Activated T-helper 2 cell treated with anti-CD3 and anti-CD28 coated beads, Interferon-gamma antibody, Interleukin-2, Interleukin-4, amounts not matched to agents 10 μg/mL and 5 μg/mL and 100 μg/mL, durations not matched to agents 14 hours and 24 hours and 36 hours (primary cell): Measurements from ENCODE around the gene TBCA. TPM values are rescaled to one million over a fixed set of nuclear protein-coding genes. Genes with fewer than 3 reads are reported as not detected.

ENCODE experiments used
- DNase-seq: peaks from one replicate; pipeline ENCODE4 v3.0.0; 2021; ENCODE audit warnings: low spot score
- H3K27ac Mint-ChIP-seq: one replicate; pipeline ENCODE4 v1.8.0; 2021; ENCODE audit warnings: mixed read lengths
- H3K27me3 Mint-ChIP-seq: one replicate; pipeline ENCODE4 v1.8.0; 2021; ENCODE audit warnings: low read depth, mixed read lengths
- H3K36me3 Mint-ChIP-seq: one replicate; pipeline ENCODE4 v1.8.0; 2021; ENCODE audit warnings: low read depth, mixed read lengths
- H3K4me1 Mint-ChIP-seq: one replicate; pipeline ENCODE4 v1.8.0; 2021; ENCODE audit warnings: low read depth, mixed read lengths
- H3K4me3 Mint-ChIP-seq: one replicate; pipeline ENCODE4 v1.8.0; 2021; ENCODE audit warnings: low read depth, mild to moderate bottlenecking, moderate library complexity, mixed read lengths
- H3K9me3 Mint-ChIP-seq: one replicate; pipeline ENCODE4 v1.8.0; 2021; ENCODE audit warnings: mixed read lengths
- intact Hi-C: fragments of 100-400 bp; cut with micrococcal nuclease; formaldehyde crosslinking; loops from one replicate; pipeline ENCODE4 v1.15.1; 2023
- total RNA-seq: library from RNA; stranded (reverse); gene quantifications from 2 replicates; pipeline ENCODE4 v1.2.3, GENCODE V29; 2022

TBCA gene
- total RNA-seq, 1 donor from 2014 or later: 267 TPM

DNA sequence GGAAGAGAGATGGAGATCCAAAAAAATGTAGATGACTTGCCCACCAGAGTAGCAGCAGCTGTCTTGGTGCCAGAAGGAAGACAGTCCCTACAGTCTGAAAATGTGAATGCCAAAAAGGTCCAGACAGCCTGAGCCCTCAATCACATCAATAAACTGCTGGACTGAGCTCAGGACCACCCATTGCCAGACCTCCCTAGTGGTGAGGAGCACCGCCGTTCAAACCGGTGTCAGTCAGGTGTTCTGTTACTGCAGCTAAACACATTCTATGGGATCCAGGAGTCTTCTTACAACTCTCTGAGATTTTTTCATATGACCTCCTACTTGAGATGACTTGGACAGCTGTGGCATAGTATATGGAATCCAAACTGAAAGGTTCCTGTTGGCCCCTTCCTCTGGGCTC, 105.6 kb downstream of the TBCA start:
- H3K36me3 Mint-ChIP-seq: no peaks in the 10 kb centered on the region
- no peak overlapping the region for H3K27ac Mint-ChIP-seq
- H3K9me3 Mint-ChIP-seq: peaks cover 5% of the 10 kb centered on the region
- no peak for DNase-seq
- H3K4me1 Mint-ChIP-seq: no peaks in the 10 kb centered on the region
- intact Hi-C loops: no loop called here
- no peak overlapping the region for H3K4me3 Mint-ChIP-seq
- H3K27me3 Mint-ChIP-seq: peaks cover 4% of the 10 kb centered on the region

DNA sequence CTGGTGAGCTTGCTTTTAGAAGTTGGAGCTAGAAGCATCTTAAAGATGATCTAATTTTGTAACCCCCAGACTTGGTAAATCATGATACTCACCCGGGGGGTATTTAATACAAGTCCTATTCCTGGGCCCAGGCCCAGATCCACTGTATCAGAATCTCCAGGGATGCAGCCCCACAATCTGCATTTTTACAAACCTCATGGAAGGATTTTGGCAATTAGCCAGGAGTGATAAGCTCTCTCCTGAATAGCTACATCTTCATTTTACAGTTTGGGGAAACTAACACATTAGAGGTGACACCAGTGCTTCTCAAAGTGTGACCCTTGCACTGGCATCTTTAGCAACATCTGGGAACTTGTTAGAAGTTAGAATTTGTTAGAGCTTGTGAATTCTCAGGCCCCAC, 106.5 kb downstream of the TBCA start:
- H3K4me3 Mint-ChIP-seq: no peak overlapping the region
- no peaks in the 10 kb centered on the region for H3K4me1 Mint-ChIP-seq
- no peak for DNase-seq
- H3K36me3 Mint-ChIP-seq: no peaks in the 10 kb centered on the region
- intact Hi-C loops: loop anchor here (5.0 kb wide), 1 partner anchor 83 kb away; no protein-coding TSS in a partner anchor
- H3K27ac Mint-ChIP-seq: no peak overlapping the region
- H3K9me3 Mint-ChIP-seq: no peaks in the 10 kb centered on the region
- peaks cover 4% of the 10 kb centered on the region for H3K27me3 Mint-ChIP-seq

DNA sequence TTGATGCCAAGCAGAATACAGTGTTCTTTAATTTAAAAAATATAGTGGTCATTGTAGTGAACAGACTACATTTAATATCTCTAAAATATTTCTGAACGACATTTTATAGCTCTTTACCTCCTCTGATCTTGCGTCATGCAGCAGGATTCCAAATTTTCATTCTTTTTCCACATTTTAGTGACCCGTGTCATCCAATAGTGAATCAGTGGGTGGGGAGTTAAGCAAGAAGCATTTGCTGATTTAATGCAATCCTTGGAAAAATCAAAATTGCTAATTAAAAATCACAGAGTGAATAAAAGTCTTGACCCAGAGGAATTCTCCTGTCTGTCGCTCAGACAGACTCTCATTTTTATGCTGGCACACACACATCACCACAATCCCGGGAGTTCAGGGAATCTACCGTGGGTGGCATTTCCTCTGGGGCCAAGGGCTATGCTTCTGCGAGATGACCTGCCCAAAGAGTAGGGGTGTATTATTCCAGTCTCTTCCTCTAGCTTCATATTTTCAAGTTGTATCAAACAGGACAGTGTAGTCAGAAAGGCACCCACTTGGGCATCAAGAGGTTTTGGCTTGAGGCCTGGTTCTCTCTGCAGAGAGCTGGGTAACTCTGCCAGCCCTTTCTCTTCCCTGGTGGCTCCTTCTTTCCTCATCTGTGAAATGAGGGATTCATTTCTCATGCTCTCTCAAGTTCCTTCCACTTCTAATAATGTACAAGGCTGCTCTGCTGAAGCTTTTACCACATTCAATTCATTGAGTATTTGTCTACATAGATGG, 112.9 kb downstream of the TBCA start:
- Mint-ChIP-seq H3K4me3 (no peak overlapping the region), H3K9me3 (peaks cover 3% of the 10 kb centered on the region), H3K27me3 (peaks cover 7% of the 10 kb centered on the region), H3K27ac (no peak overlapping the region), H3K4me1 (peaks cover 10% of the 10 kb centered on the region), H3K36me3 (no peaks in the 10 kb centered on the region)
- DNase-seq: no peak
- intact Hi-C loops: no loop called here

DNA sequence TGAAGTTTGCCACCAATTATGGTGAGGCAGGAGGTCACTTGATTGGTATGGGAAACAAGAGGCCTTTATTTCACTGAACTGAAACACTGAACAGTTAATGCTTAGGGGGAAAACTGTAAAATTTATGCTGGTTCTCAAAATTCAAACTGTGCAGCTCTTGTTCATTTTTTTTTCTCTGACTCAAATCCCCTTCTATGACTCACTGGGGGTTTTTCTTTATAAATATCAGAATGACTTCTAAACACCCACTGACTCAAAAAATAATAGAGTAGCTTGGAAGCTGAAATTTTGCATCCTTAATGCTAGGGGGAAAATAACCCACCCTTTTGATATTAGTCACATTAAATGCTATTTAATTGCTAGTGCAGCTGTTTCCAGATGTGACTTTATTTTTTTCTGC, 113.5 kb downstream of the TBCA start:
- Mint-ChIP-seq H3K9me3 (peaks cover 3% of the 10 kb centered on the region), H3K27me3 (peaks cover 9% of the 10 kb centered on the region), H3K27ac (no peak overlapping the region), H3K4me1 (peaks cover 10% of the 10 kb centered on the region), H3K4me3 (no peak overlapping the region), H3K36me3 (no peaks in the 10 kb centered on the region)
- no peak for DNase-seq
- intact Hi-C loops: loop anchor here (1.0 kb wide), 1 partner anchor 34 kb away; no protein-coding TSS in a partner anchor

DNA sequence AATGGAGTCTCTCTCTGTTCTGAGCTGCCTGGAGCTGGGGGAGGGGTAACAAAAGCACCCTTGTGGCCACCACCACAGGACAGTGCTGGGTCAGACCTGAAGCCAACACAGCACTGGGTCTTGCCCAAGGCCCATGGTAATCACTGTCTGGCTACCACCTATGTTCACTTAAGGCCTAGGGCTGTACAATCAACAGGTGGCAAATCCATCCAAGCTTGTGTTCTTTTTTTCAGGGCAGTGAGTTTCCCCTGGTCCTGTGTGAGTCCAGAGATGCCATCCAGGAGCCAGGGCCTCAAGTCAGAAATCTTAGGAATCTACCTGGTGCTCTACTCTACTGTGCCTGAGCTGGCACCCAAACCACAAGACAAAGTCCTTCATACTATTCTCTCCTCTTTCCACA, 117.5 kb downstream of the TBCA start:
- H3K27ac Mint-ChIP-seq: no peak overlapping the region
- no peak for DNase-seq

DNA sequence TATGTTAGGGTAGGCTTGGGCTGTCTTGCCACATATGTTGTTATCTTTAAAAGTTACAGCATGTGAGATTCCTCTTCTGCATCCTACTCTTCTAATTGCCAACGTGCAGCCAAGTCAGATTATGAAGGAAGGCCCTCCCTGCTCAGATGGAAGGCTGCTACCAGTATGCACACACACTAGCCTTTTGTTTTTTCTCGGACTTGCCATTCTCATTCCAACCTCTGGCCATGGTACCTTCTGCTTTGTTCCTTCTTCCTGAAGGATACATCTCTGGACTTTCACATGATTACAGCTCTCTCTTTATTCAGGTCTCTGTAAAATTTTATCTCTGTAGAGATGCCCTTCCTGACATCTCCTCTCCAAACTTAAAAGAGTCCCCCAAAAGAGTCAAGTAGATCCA, 124.8 kb downstream of the TBCA start:
- Mint-ChIP-seq H3K27ac (no peak overlapping the region), H3K4me3 (no peak overlapping the region), H3K4me1 (no peaks in the 10 kb centered on the region), H3K9me3 (no peaks in the 10 kb centered on the region), H3K36me3 (no peaks in the 10 kb centered on the region), H3K27me3 (peaks cover 62% of the 10 kb centered on the region)
- DNase-seq: no peak
- intact Hi-C loops: no loop called here

More for the DNA sequence above, 117.5 kb downstream of the TBCA start:
- Mint-ChIP-seq H3K4me3 (no peak overlapping the region), H3K9me3 (peaks cover 3% of the 10 kb centered on the region), H3K4me1 (peaks cover 10% of the 10 kb centered on the region), H3K27me3 (peaks cover 31% of the 10 kb centered on the region), H3K36me3 (no peaks in the 10 kb centered on the region)
- intact Hi-C loops: no loop called here

DNA sequence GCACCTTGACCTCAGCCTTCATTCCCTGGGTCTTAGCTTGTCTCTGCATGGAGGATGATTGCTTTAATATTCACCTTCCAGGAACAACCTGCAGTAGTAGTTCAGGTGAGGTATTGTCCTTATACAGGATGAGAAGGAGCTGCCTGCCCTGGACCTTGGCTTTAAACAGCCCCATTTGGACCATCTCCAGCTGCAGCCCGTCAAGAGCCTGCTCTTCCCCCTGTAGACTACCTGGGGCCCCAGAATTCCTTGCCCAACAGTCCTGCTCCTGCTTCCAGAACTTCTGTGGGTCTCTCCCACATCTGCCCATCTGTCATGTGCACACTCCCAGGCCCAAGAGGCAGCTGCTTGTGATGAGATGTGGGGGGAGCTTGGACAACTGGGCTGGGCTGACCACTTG, 125.5 kb downstream of the TBCA start:
- Mint-ChIP-seq H3K36me3 (no peaks in the 10 kb centered on the region), H3K4me1 (no peaks in the 10 kb centered on the region), H3K27ac (no peak overlapping the region), H3K4me3 (no peak overlapping the region), H3K9me3 (no peaks in the 10 kb centered on the region), H3K27me3 (peaks cover 61% of the 10 kb centered on the region)
- DNase-seq: no peak
- intact Hi-C loops: no loop called here

DNA sequence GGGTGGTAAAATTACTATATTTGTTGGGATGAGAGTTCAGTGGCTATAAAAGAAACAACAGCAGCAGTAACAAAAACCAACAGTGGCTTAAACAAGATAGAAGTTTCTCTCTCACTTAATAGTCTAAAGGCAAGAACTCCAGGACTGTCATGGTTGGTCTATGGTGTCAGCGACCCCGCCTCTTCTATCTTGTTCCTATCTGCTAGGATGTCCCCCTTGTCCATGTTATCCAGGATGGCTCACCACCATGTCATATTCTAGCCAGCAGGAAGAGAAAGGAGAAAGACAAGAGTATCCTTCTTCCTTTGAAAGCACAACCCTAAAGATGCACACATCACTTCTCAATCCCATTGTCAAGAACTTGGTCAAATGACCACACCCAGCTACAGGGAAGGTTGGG, 126.4 kb downstream of the TBCA start:
- no peak overlapping the region for H3K27ac Mint-ChIP-seq
- H3K36me3 Mint-ChIP-seq: no peaks in the 10 kb centered on the region
- intact Hi-C loops: no loop called here
- no peak overlapping the region for H3K4me3 Mint-ChIP-seq
- peaks cover 59% of the 10 kb centered on the region for H3K27me3 Mint-ChIP-seq
- H3K9me3 Mint-ChIP-seq: no peaks in the 10 kb centered on the region
- no peak for DNase-seq
- H3K4me1 Mint-ChIP-seq: peaks cover 1% of the 10 kb centered on the region

DNA sequence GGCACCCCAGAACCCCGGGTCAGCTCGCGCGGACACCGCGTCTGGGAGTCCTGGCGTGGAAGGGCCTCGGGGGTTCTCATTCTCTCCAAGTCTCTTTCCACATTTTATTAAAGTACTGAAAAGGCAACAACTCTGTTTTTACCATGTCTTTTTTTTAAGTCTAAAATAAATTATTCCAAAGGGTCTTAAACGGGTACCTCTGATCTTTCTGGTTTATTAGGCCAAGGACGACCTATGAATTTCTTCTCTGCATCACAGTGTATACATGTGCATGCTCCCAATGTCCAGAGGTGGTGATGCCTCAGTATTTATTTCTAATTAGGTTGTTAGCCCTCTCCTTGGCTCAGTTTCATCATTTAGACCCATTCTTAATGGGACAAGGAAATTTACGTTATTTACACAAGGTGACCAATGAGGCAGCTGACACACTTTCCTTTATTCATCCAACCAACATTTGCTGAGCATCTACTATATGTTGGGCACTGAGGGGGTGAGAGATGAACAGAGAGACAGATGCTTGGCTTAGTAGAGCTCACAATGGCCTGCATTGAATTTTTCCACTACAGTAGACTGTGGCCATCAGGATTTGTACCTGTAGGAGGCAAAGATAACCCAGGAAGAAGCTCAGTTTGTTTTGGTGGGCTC, 130.0 kb downstream of the TBCA start:
- H3K27me3 Mint-ChIP-seq: peaks cover 77% of the 10 kb centered on the region
- H3K27ac Mint-ChIP-seq: no peak overlapping the region
- peaks cover 10% of the 10 kb centered on the region for H3K4me1 Mint-ChIP-seq
- peaks cover 3% of the 10 kb centered on the region for H3K36me3 Mint-ChIP-seq
- no peak for DNase-seq
- no peaks in the 10 kb centered on the region for H3K9me3 Mint-ChIP-seq
- intact Hi-C loops: loop anchor here (2.0 kb wide), 2 partner anchors 207 to 655 kb away; no protein-coding TSS in a partner anchor
- H3K4me3 Mint-ChIP-seq: no peak overlapping the region

DNA sequence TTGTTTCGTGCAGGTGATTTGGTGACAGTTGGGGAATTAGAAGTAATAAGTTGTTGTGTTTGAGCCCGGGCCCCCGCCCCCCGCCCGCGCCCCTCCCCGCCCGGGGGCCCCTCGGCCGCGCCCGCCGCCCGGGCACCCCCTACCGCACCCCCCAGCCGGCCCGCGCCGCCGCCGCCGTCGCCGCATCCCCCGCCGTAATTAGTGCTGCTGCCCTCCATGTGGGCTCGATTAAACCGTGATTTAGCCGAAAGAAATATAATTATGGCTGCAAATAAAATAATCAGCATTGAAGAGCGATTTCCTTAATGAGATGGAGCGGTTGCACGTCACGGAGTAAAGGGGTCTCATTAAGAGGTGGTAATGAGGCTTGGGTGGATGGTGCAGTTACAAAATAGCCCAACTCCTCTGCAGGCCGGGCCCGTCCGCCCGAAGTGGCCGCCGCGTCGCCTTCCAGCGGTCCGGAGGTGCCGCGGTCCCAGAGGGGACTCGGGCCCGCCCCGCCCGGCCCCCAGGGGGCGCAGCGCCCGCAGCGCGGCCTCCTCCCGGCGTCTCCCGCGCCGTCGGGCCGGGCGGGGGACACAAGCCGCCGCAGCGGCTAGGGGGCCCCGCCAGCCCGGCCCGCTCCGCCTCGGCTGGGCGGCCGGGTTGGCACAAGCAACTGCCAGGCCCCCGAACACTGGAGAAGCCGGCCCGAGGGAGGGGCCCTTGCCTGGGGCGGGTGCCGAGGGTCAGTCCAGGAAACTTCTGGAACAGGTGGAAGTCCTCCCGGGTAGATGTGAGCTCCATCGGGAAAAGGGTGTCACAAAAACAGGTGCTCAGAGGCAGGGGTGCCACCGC, 130.8 kb downstream of the TBCA start:
- no peaks in the 10 kb centered on the region for H3K9me3 Mint-ChIP-seq
- DNase-seq: no peak
- peaks cover 84% of the 10 kb centered on the region for H3K27me3 Mint-ChIP-seq
- intact Hi-C loops: loop anchor here (2.0 kb wide), 2 partner anchors 207 to 655 kb away; no protein-coding TSS in a partner anchor
- peaks cover 14% of the 10 kb centered on the region for H3K4me1 Mint-ChIP-seq
- peak overlapping the region; percentile 53 for H3K4me3 Mint-ChIP-seq
- no peak overlapping the region for H3K27ac Mint-ChIP-seq
- H3K36me3 Mint-ChIP-seq: peaks cover 3% of the 10 kb centered on the region

DNA sequence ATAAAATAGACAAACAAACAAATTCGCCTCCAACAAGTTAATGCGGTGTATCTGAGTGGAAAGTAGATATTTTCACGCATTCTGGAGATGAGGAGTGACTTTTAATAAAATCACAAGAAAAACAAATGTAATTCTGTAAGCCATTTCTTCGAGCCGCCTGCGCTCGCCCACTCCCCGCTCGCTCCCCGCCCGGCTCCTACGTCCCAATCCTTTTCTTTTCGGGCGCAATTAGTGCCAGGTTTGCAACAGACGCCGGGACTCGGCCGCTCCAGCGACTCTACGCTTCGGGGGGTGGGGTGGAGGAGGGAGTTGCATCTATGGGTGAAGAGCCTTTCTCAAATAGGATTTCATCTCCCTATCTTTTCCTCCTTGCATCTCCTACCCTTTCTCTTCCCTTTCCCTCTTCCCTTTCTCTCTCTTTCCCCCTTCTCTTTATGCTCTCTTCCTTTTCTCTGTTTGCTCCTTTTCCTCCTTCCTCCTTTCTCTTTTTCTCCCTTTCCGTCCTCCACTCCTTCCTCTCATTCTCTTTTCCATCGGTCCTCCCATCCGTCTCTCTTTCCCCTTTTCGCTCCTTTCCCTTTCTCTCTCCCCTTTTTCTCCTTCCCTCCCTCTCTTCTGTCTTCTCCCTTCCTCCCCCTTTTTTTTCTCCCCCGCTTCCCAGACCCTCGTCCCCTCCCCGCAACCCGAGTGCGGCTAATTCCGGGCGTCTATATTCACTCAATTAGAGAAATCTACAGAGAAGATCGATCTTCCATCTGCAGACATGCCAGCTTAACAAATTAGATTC, 131.6 kb downstream of the TBCA start:
- DNase-seq: no peak
- H3K4me1 Mint-ChIP-seq: peaks cover 17% of the 10 kb centered on the region
- H3K27me3 Mint-ChIP-seq: peaks cover 86% of the 10 kb centered on the region
- intact Hi-C loops: loop anchor here (1.0 to 5.0 kb wide), 5 partner anchors 208 to 1562 kb away; partner anchors contain the start of gene SV2C
- no peak overlapping the region for H3K27ac Mint-ChIP-seq
- no peaks in the 10 kb centered on the region for H3K9me3 Mint-ChIP-seq
- H3K36me3 Mint-ChIP-seq: peaks cover 3% of the 10 kb centered on the region
- peak overlapping the region; percentile 53 for H3K4me3 Mint-ChIP-seq
